ENCODE measurements around the gene THAP10.

GRCh38 chr15:70880781-70881180 lies 11.5 kb downstream of the THAP10 start:
- no peak for TF ChIP-seq NR2C2 (CRISPR knock-in tag; IDR thresholded peaks at IDR 0.05)
- TF ChIP-seq ZMAT4 (CRISPR knock-in tag; IDR thresholded peaks at IDR 0.05), result no peak
- TF ChIP-seq CTCF (IDR thresholded peaks at IDR 0.05), result no peak
- no peak for TF ChIP-seq CREB1 (CRISPR knock-in tag; IDR thresholded peaks at IDR 0.05)
- TF ChIP-seq HMGA2 (CRISPR knock-in tag; IDR thresholded peaks at IDR 0.05), result no peak

All from WTC11 (cell line).